HepG2 (cell line): Measurements from ENCODE around the gene CCT5. TPM values are rescaled to one million over a fixed set of nuclear protein-coding genes. Genes with fewer than 3 reads are reported as not detected.

Experiments used
- ARHGAP35 ChIP-seq: sonication (generic); formaldehyde crosslinking; IDR thresholded peaks from 2 replicates; pipeline ENCODE4 v1.9.0; 2022; ENCODE audit warnings: mild to moderate bottlenecking, inconsistent platforms, moderate library complexity, missing genetic modification reagents, borderline replicate concordance
- CAMTA2 ChIP-seq: sonication (generic); formaldehyde crosslinking; IDR thresholded peaks from 2 replicates; pipeline ENCODE4 v1.4.0; 2020; ENCODE audit warnings: mild to moderate bottlenecking, missing genetic modification reagents, borderline replicate concordance
- GTF3A ChIP-seq: sonication (generic); formaldehyde crosslinking; conservative IDR thresholded peaks from 2 replicates; pipeline ENCODE4 v1.4.0; 2020; ENCODE audit warnings: mild to moderate bottlenecking, missing genetic modification reagents
- HCFC1 ChIP-seq: fragments of 150-350 bp; IDR thresholded peaks from 2 replicates; pipeline ENCODE4 v1.6.1; 2014; ENCODE audit warnings: low read depth, low read length
- HNRNPK ChIP-seq: fragments of 200-400 bp; formaldehyde crosslinking; IDR thresholded peaks from 2 replicates; pipeline ENCODE4 v1.6.1; 2018; ENCODE audit warnings: low read length, low read depth, moderate library complexity, mild to moderate bottlenecking; ENCODE audit not compliant: poor library complexity, severe bottlenecking
- IRX3 ChIP-seq: sonication (generic); formaldehyde crosslinking; IDR thresholded peaks from 2 replicates; pipeline ENCODE4 v1.8.1; 2023; ENCODE audit warnings: mild to moderate bottlenecking, low read depth, missing genetic modification reagents, borderline replicate concordance
- KDM6A ChIP-seq: IDR thresholded peaks from 2 replicates; pipeline ENCODE4 v1.6.1; 2016; ENCODE audit warnings: low read depth
- NBN ChIP-seq: fragments of 450-650 bp; conservative IDR thresholded peaks from 2 replicates; pipeline ENCODE4 v1.6.1; 2017
- NFE2L2 ChIP-seq: fragments of 150-350 bp; IDR thresholded peaks from 2 replicates; pipeline ENCODE4 v1.6.1; 2014; ENCODE audit warnings: low read length
- NR1H2 ChIP-seq: sonication (generic); formaldehyde crosslinking; IDR thresholded peaks from 2 replicates; pipeline ENCODE4 v1.8.1; 2022; ENCODE audit warnings: low read depth, missing genetic modification reagents, borderline replicate concordance
- PCBP2 ChIP-seq: fragments of 200-400 bp; formaldehyde crosslinking; optimal IDR thresholded peaks from 2 replicates; pipeline ENCODE3; 2018; ENCODE audit warnings: low read length, low read depth; ENCODE audit not compliant: poor library complexity, severe bottlenecking
- REXO4 ChIP-seq: sonication (generic); formaldehyde crosslinking; IDR thresholded peaks from 2 replicates; pipeline ENCODE4 v1.8.0; 2022; ENCODE audit warnings: missing genetic modification reagents, mild to moderate bottlenecking, borderline replicate concordance
- SRSF9 ChIP-seq: fragments of 200-400 bp; formaldehyde crosslinking; IDR thresholded peaks from 2 replicates; pipeline ENCODE4 v1.6.1; 2018; ENCODE audit warnings: borderline replicate concordance, mild to moderate bottlenecking, low read depth, low read length; ENCODE audit not compliant: insufficient read depth, poor library complexity, severe bottlenecking
- ZFX ChIP-seq: sonication (generic); formaldehyde crosslinking; IDR thresholded peaks from 2 replicates; pipeline ENCODE4 v1.4.0; 2020; ENCODE audit warnings: mild to moderate bottlenecking, low read depth, missing genetic modification reagents, moderate library complexity
- ZNF383 ChIP-seq: sonication (generic); formaldehyde crosslinking; IDR thresholded peaks from 2 replicates; pipeline ENCODE4 v1.4.0; 2020; ENCODE audit warnings: missing genetic modification reagents, mild to moderate bottlenecking, borderline replicate concordance
- ZNF549 ChIP-seq: sonication (generic); formaldehyde crosslinking; IDR thresholded peaks from 2 replicates; pipeline ENCODE4 v1.5.0; 2020; ENCODE audit warnings: missing genetic modification reagents
- ZNF777 ChIP-seq: sonication (generic); formaldehyde crosslinking; IDR thresholded peaks from 2 replicates; pipeline ENCODE4 v1.4.0; 2020; ENCODE audit warnings: missing genetic modification reagents
- ZNF879 ChIP-seq: sonication (generic); formaldehyde crosslinking; IDR thresholded peaks from 2 replicates; pipeline ENCODE4 v1.8.1; 2023; ENCODE audit warnings: missing genetic modification reagents
- polyA plus RNA-seq, 8 experiments: library from polyadenylated mRNA; depleted of rRNA in 3 of 8; stranded (reverse) in 7 of 8; unstranded in 1 of 8; fragments of >200 nt; fragmentation: Illumina TruSeq in 4 of 8; extraction: Trizol in 4 of 8; gene quantifications; 2 replicates each; pipeline versions ENCODE4 v1.2.1 to v1.2.3, GENCODE V29; 2011 to 2016; ENCODE audit warnings: low read depth in 4 of 8, missing spikeins in 1 of 8, mixed read lengths in 1 of 8; ENCODE audit not compliant: insufficient read depth in 1 of 8
- total RNA-seq, 5 experiments: library from RNA; depleted of rRNA; stranded (reverse); fragments of >200 nt; fragmentation: Illumina TruSeq; extraction: Trizol; gene quantifications; 2 replicates each; pipeline ENCODE4 v1.2.3, GENCODE V29; 2016; ENCODE audit warnings: low read depth in 1 of 5
- TF ChIP-seq, protein P1 (sequence below): sonication (generic); formaldehyde crosslinking; IDR thresholded peaks from 2 replicates; pipeline ENCODE4 v1.5.0; 2020; ENCODE audit warnings: missing genetic modification reagents
- TF ChIP-seq, protein P2 (sequence below): sonication (generic); formaldehyde crosslinking; IDR thresholded peaks from 2 replicates; pipeline ENCODE4 v1.4.0; 2020; ENCODE audit warnings: missing genetic modification reagents
- TF ChIP-seq, protein P3 (sequence below): sonication (generic); formaldehyde crosslinking; IDR thresholded peaks from 2 replicates; pipeline ENCODE4 v1.4.0; 2020; ENCODE audit warnings: missing genetic modification reagents, borderline replicate concordance
- TF ChIP-seq, protein P4 (sequence below): sonication (generic); formaldehyde crosslinking; IDR thresholded peaks from 2 replicates; pipeline ENCODE4 v1.8.0; 2022; ENCODE audit warnings: missing genetic modification reagents, mild to moderate bottlenecking, moderate library complexity, borderline replicate concordance

The CCT5 gene
- total and polyA plus RNA-seq, 2 of the 13 experiments (the other 11 are each of a cell fraction or from before 2014, with no cell fraction given) = 319 to 708 TPM

DNA sequence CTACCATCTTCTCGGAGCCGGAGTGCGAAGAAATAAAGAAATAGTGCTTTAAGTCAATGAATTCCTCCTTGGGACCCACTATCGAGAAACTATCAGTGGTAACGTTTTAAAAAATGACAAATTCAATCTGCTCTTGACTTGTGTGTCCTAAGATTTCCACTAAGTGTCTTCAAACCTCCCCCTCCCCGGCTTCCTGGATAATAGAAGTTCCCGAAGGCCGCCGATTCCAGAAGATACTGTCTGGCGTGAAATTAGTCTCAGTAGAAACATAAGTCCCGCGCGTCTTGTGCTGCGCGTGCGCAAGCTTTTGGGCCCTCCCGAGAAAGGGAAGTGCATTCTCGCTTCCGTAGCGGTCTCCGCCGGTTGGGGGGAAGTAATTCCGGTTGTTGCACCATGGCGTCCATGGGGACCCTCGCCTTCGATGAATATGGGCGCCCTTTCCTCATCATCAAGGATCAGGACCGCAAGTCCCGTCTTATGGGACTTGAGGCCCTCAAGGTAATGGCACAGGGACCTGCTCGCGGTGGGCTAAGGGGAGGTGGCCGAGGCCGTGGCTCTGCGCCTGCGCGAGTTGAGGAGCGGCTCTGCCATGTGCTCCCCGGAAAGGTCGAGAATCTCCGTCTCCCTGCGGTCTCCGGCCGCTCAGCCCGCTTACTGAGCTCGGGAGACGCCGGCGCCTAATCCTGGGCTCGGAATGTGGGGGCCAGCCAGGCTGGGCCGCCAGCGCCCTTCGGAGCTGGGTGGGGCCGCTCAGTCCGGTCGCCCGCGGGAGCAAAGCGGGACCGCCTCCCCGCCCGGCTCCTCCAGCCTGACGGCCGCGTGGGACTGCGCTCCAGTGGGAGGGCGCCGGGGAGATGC lies at the start of gene CCT5 (continued):
- TF ChIP-seq, protein P1, sequence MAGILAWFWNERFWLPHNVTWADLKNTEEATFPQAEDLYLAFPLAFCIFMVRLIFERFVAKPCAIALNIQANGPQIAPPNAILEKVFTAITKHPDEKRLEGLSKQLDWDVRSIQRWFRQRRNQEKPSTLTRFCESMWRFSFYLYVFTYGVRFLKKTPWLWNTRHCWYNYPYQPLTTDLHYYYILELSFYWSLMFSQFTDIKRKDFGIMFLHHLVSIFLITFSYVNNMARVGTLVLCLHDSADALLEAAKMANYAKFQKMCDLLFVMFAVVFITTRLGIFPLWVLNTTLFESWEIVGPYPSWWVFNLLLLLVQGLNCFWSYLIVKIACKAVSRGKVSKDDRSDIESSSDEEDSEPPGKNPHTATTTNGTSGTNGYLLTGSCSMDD (CRISPR knock-in tag) = no peak
- TF ChIP-seq, protein P2, sequence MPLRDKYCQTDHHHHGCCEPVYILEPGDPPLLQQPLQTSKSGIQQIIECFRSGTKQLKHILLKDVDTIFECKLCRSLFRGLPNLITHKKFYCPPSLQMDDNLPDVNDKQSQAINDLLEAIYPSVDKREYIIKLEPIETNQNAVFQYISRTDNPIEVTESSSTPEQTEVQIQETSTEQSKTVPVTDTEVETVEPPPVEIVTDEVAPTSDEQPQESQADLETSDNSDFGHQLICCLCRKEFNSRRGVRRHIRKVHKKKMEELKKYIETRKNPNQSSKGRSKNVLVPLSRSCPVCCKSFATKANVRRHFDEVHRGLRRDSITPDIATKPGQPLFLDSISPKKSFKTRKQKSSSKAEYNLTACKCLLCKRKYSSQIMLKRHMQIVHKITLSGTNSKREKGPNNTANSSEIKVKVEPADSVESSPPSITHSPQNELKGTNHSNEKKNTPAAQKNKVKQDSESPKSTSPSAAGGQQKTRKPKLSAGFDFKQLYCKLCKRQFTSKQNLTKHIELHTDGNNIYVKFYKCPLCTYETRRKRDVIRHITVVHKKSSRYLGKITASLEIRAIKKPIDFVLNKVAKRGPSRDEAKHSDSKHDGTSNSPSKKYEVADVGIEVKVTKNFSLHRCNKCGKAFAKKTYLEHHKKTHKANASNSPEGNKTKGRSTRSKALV = no peak
- no peak for TF ChIP-seq GTF3A (CRISPR knock-in tag)
- peak; percentile 63; the same call in 1 of the 2 replicates for TF ChIP-seq ZNF777
- peak; percentile 87 for TF ChIP-seq ZFX (CRISPR knock-in tag)
- no peak for TF ChIP-seq REXO4 (CRISPR knock-in tag)
- TF ChIP-seq ARHGAP35 = peak; percentile 57; the same call in 1 of the 2 replicates
- no peak for TF ChIP-seq KDM6A (CRISPR knock-in tag)
- TF ChIP-seq SRSF9 = no peak
- no peak for TF ChIP-seq HNRNPK
- peak; percentile 19; the same call in 1 of the 2 replicates for TF ChIP-seq HCFC1
- no peak for TF ChIP-seq PCBP2
- no peak for TF ChIP-seq IRX3 (CRISPR knock-in tag)
- no peak for TF ChIP-seq ZNF549 (CRISPR knock-in tag)
- TF ChIP-seq, protein P3, sequence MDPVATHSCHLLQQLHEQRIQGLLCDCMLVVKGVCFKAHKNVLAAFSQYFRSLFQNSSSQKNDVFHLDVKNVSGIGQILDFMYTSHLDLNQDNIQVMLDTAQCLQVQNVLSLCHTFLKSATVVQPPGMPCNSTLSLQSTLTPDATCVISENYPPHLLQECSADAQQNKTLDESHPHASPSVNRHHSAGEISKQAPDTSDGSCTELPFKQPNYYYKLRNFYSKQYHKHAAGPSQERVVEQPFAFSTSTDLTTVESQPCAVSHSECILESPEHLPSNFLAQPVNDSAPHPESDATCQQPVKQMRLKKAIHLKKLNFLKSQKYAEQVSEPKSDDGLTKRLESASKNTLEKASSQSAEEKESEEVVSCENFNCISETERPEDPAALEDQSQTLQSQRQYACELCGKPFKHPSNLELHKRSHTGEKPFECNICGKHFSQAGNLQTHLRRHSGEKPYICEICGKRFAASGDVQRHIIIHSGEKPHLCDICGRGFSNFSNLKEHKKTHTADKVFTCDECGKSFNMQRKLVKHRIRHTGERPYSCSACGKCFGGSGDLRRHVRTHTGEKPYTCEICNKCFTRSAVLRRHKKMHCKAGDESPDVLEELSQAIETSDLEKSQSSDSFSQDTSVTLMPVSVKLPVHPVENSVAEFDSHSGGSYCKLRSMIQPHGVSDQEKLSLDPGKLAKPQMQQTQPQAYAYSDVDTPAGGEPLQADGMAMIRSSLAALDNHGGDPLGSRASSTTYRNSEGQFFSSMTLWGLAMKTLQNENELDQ (CRISPR knock-in tag) = no peak; the same call in 1 of the 2 replicates
- TF ChIP-seq ZNF383 (CRISPR knock-in tag) = no peak
- 0 out of 2 replicates have a peak, but pooled peaks have one; percentile 3 for TF ChIP-seq NFE2L2
- TF ChIP-seq, protein P4, sequence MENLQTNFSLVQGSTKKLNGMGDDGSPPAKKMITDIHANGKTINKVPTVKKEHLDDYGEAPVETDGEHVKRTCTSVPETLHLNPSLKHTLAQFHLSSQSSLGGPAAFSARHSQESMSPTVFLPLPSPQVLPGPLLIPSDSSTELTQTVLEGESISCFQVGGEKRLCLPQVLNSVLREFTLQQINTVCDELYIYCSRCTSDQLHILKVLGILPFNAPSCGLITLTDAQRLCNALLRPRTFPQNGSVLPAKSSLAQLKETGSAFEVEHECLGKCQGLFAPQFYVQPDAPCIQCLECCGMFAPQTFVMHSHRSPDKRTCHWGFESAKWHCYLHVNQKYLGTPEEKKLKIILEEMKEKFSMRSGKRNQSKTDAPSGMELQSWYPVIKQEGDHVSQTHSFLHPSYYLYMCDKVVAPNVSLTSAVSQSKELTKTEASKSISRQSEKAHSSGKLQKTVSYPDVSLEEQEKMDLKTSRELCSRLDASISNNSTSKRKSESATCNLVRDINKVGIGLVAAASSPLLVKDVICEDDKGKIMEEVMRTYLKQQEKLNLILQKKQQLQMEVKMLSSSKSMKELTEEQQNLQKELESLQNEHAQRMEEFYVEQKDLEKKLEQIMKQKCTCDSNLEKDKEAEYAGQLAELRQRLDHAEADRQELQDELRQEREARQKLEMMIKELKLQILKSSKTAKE (CRISPR knock-in tag) = no peak
- no peak for TF ChIP-seq NR1H2 (CRISPR knock-in tag)
- no peak for TF ChIP-seq ZNF879 (CRISPR knock-in tag)
- TF ChIP-seq NBN = no peak
- no peak; the same call in 1 of the 2 replicates for TF ChIP-seq CAMTA2 (CRISPR knock-in tag)
